A673 (cell line): ENCODE results near the gene DPYD. TPM values are rescaled to one million over a fixed set of nuclear protein-coding genes. Genes with fewer than 3 reads are reported as not detected.

Experiments
- BruUV-seq: library from RNA; stranded (reverse); fragments of 400-500 nt; replicated peaks from 2 replicates; lab custom pipeline; 2021; lab: Mats Ljungman, UMichigan
- CTCF ChIA-PET: fragments of 300-600 bp; sonication (Branson Sonifier 250); formaldehyde crosslinking; loops from one replicate; lab custom pipeline; 2022; ENCODE audit warnings: antibody characterized with exemption; lab: Charles Lee
- POLR2A ChIA-PET: fragments of 300-600 bp; sonication (Branson Sonifier 250); formaldehyde crosslinking; loops from one replicate; lab custom pipeline; 2022; ENCODE audit warnings: antibody characterized with exemption; ENCODE audit not compliant: low non-redundant PET; lab: Charles Lee
- DNase-seq: peaks from one replicate; pipeline ENCODE4 v3.0.0-alpha.2; 2015; ENCODE audit warnings: low spot score
- H3K27ac ChIP-seq: fragments of 200-600 bp; sonication (generic); 2 replicates; pipeline ENCODE4 v1.5.1; 2016; ENCODE audit warnings: mixed run types, low read depth, mild to moderate bottlenecking, mixed read lengths, antibody characterized with exemption, low read length; ENCODE audit not compliant: poor library complexity, severe bottlenecking
- H3K27me3 ChIP-seq: fragments of 200-600 bp; sonication (generic); replicated peaks from 2 replicates; pipeline ENCODE4 v1.6.1; 2017; ENCODE audit warnings: mixed run types, low read depth, mild to moderate bottlenecking, mixed read lengths, antibody characterized with exemption, low read length; ENCODE audit not compliant: insufficient read depth, poor library complexity
- H3K36me3 ChIP-seq: fragments of 200-600 bp; sonication (generic); 2 replicates; pipeline ENCODE4 v1.6.1; 2016; ENCODE audit warnings: mixed run types, mild to moderate bottlenecking, mixed read lengths, antibody characterized with exemption, low read length; ENCODE audit not compliant: insufficient read depth, poor library complexity, severe bottlenecking
- H3K4me1 ChIP-seq: fragments of 200-600 bp; sonication (generic); 2 replicates; pipeline ENCODE4 v1.6.1; 2017; ENCODE audit warnings: mixed run types, mild to moderate bottlenecking, mixed read lengths, antibody characterized with exemption, low read length; ENCODE audit not compliant: insufficient read depth, poor library complexity, severe bottlenecking
- H3K4me3 ChIP-seq: fragments of 200-600 bp; sonication (generic); 2 replicates; pipeline ENCODE4 v1.5.1; 2016; ENCODE audit warnings: low read depth, mixed run types, mild to moderate bottlenecking, mixed read lengths, low read length; ENCODE audit not compliant: poor library complexity, severe bottlenecking
- H3K9me3 ChIP-seq: fragments of 200-600 bp; sonication (generic); 2 replicates; pipeline ENCODE4 v1.6.1; 2016; ENCODE audit warnings: mixed run types, low read depth, mild to moderate bottlenecking, mixed read lengths, antibody characterized with exemption, low read length; ENCODE audit not compliant: poor library complexity, severe bottlenecking
- EZH2 ChIP-seq: fragments of 200-600 bp; sonication (generic); IDR thresholded peaks from 2 replicates; pipeline ENCODE4 v1.6.1; 2017; ENCODE audit warnings: borderline replicate concordance, low read depth, mild to moderate bottlenecking, mixed read lengths, antibody characterized with exemption, low read length; ENCODE audit not compliant: poor library complexity, severe bottlenecking
- intact Hi-C: fragments of 100-400 bp; cut with micrococcal nuclease; formaldehyde crosslinking; loops from one replicate; pipeline ENCODE4 v1.10.0; 2022; ENCODE audit not compliant: unreplicated experiment
- total RNA-seq: library from RNA; stranded (reverse); gene quantifications from 2 replicates; pipeline ENCODE4 v1.2.3, GENCODE V29; 2021
- TF ChIP-seq, protein P1 (sequence below): fragments of 300-800, 200-600 bp; sonication (generic); conservative IDR thresholded peaks from 2 replicates; pipeline ENCODE4 v1.5.1; 2017; ENCODE audit warnings: low read depth, mild to moderate bottlenecking, antibody characterized with exemption, low read length, moderate library complexity, mixed read lengths

DPYD gene
- total RNA-seq, 1 experiment from 2014 or later = 13.4 TPM

GRCh38 chr1:97943354-97943753 lies 22.5 kb upstream of the DPYD start:
- Histone ChIP-seq H3K9me3 (no peaks in the 10 kb centered on the region), H3K4me1 (peaks cover under 1% of the 10 kb centered on the region), H3K36me3 (no peaks in the 10 kb centered on the region), H3K27me3 (no peaks in the 10 kb centered on the region), H3K27ac (no peak overlapping the region), H3K4me3 (no peak overlapping the region)
- BruUV-seq = no TSS peak
- no peak for TF ChIP-seq EZH2
- TF ChIP-seq, protein P1, sequence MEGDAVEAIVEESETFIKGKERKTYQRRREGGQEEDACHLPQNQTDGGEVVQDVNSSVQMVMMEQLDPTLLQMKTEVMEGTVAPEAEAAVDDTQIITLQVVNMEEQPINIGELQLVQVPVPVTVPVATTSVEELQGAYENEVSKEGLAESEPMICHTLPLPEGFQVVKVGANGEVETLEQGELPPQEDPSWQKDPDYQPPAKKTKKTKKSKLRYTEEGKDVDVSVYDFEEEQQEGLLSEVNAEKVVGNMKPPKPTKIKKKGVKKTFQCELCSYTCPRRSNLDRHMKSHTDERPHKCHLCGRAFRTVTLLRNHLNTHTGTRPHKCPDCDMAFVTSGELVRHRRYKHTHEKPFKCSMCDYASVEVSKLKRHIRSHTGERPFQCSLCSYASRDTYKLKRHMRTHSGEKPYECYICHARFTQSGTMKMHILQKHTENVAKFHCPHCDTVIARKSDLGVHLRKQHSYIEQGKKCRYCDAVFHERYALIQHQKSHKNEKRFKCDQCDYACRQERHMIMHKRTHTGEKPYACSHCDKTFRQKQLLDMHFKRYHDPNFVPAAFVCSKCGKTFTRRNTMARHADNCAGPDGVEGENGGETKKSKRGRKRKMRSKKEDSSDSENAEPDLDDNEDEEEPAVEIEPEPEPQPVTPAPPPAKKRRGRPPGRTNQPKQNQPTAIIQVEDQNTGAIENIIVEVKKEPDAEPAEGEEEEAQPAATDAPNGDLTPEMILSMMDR = no peak
- intact Hi-C loops = no loop called here
- DNase-seq = no peak
- CTCF ChIA-PET = no interaction called here
- POLR2A ChIA-PET = no interaction called here

- H3K9me3 ChIP-seq = no peaks in the 10 kb centered on the region
- intact Hi-C loops = no loop called here
- CTCF ChIA-PET = no interaction called here
- no peak for TF ChIP-seq EZH2
- TF ChIP-seq, protein P1 = no peak
- no TSS peak for BruUV-seq
- POLR2A ChIA-PET = no interaction called here
- H3K4me3 ChIP-seq = no peak overlapping the region
- peaks cover 3% of the 10 kb centered on the region for H3K4me1 ChIP-seq
- DNase-seq = no peak
- H3K36me3 ChIP-seq = no peaks in the 10 kb centered on the region
- no peak overlapping the region for H3K27ac ChIP-seq
- no peaks in the 10 kb centered on the region for H3K27me3 ChIP-seq
Observed at GRCh38 chr1:97942161-97943123, 21.6 kb upstream of the DPYD start.

DNA sequence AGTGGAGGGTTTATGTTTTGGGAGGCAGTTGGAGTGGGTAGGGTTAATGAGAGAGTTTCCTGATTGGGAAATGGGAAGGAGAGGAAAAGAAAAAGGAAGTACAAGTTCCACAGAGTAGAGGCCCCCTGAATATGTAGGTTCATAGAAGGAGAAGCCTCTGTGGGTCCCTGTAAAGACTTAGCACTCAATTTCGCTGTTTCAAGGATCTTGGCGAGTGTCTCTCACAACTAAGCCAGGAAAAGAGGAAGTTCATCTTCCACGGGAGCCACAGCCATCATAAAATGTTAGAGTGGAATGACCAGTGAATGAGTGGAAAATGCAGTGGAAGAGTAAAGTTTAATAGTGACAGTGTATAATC lies 17.4 kb upstream of the DPYD start:
- ChIA-PET POLR2A (no interaction called here), CTCF (no interaction called here)
- peaks cover 3% of the 10 kb centered on the region for H3K4me1 ChIP-seq
- intact Hi-C loops = no loop called here
- no peak for DNase-seq
- H3K9me3 ChIP-seq = no peaks in the 10 kb centered on the region
- no peaks in the 10 kb centered on the region for H3K36me3 ChIP-seq
- no TSS peak for BruUV-seq
- no peak overlapping the region for H3K4me3 ChIP-seq
- no peak for TF ChIP-seq EZH2
- TF ChIP-seq, protein P1 = no peak
- no peak overlapping the region for H3K27ac ChIP-seq
- H3K27me3 ChIP-seq = no peaks in the 10 kb centered on the region
